Progenitor cell of endocrine pancreas (in vitro differentiated cells): ENCODE results near the gene PSMB5. TPM values are rescaled to one million over a fixed set of nuclear protein-coding genes. Genes with fewer than 3 reads are reported as not detected.

Experiments
- DNase-seq: peaks from one replicate; pipeline ENCODE4 v3.0.0; 2021; ENCODE audit warnings: low spot score; ENCODE audit not compliant: unreplicated experiment
- H3K27ac Mint-ChIP-seq: 2 replicates; pipeline ENCODE4 v1.8.0; 2021; ENCODE audit warnings: mild to moderate bottlenecking, moderate library complexity, mixed read lengths
- H3K27me3 Mint-ChIP-seq: 2 replicates; pipeline ENCODE4 v1.8.0; 2021; ENCODE audit warnings: mixed read lengths
- H3K36me3 Mint-ChIP-seq: 2 replicates; pipeline ENCODE4 v1.8.0; 2022; ENCODE audit warnings: mixed read lengths; ENCODE audit not compliant: insufficient read depth
- H3K4me1 Mint-ChIP-seq: 2 replicates; pipeline ENCODE4 v1.8.0; 2021; ENCODE audit warnings: low read depth, mixed read lengths
- H3K4me3 Mint-ChIP-seq: 2 replicates; pipeline ENCODE4 v1.8.0; 2021; ENCODE audit warnings: low read depth, mild to moderate bottlenecking, moderate library complexity, mixed read lengths
- H3K9me3 Mint-ChIP-seq: 2 replicates; pipeline ENCODE4 v1.8.0; 2021; ENCODE audit warnings: low read depth, mixed read lengths
- CTCF ChIP-seq: fragments of 200-600 bp; sonication (generic); IDR thresholded peaks from one replicate; pipeline ENCODE4 v1.5.0; 2021; ENCODE audit warnings: antibody characterized with exemption, mild to moderate bottlenecking; ENCODE audit not compliant: unreplicated experiment
- total RNA-seq: library from RNA; stranded (reverse); gene quantifications from 2 replicates; pipeline ENCODE4 v1.2.1, GENCODE V29; 2021

Gene PSMB5
- total RNA-seq, 1 donor from 2014 or later: 156 TPM

- no peaks in the 10 kb centered on the region for H3K27me3 Mint-ChIP-seq
- peak overlapping the region; percentile 82 for H3K4me3 Mint-ChIP-seq
- H3K27ac Mint-ChIP-seq: peak overlapping the region; percentile 95
- H3K9me3 Mint-ChIP-seq: no peaks in the 10 kb centered on the region
- H3K4me1 Mint-ChIP-seq: peaks cover 12% of the 10 kb centered on the region
- peak; percentile 96 for TF ChIP-seq CTCF
- DNase-seq: peak; percentile 93
- peaks cover 15% of the 10 kb centered on the region for H3K36me3 Mint-ChIP-seq
Measured at GRCh38 chr14:23057757-23058653, 23.3 kb upstream of the PSMB5 start.

- peak within 1 kb of the TSS; percentile 95 for H3K27ac Mint-ChIP-seq
- H3K36me3 Mint-ChIP-seq: peaks cover 10% of the 10 kb centered on the region
- TF ChIP-seq CTCF: no peak
- peaks cover 12% of the 10 kb centered on the region for H3K4me1 Mint-ChIP-seq
- peak; percentile 61 for DNase-seq
- no peaks in the 10 kb centered on the region for H3K9me3 Mint-ChIP-seq
- H3K4me3 Mint-ChIP-seq: peak within 1 kb of the TSS; percentile 82
- H3K27me3 Mint-ChIP-seq: no peaks in the 10 kb centered on the region
Measured at GRCh38 chr14:23056956-23057756, 22.5 kb upstream of the PSMB5 start, which contains the start of gene CDH24. Gene CDH24 (minus strand): TSS chr14:23057520. CDS start chr14:23055733, 1,787 bp downstream.

GRCh38 chr14:23056145-23056955, 21.6 kb upstream of the PSMB5 start:
- TF ChIP-seq CTCF: peak; percentile 74
- no peaks in the 10 kb centered on the region for H3K9me3 Mint-ChIP-seq
- peaks cover 12% of the 10 kb centered on the region for H3K4me1 Mint-ChIP-seq
- peak; percentile 69 for DNase-seq
- peak overlapping the region; percentile 78 for H3K27ac Mint-ChIP-seq
- peak overlapping the region; percentile 73 for H3K4me3 Mint-ChIP-seq
- H3K36me3 Mint-ChIP-seq: peaks cover 9% of the 10 kb centered on the region
- no peaks in the 10 kb centered on the region for H3K27me3 Mint-ChIP-seq

GRCh38 chr14:23055621-23056144, 21.0 kb upstream of the PSMB5 start:
- Mint-ChIP-seq H3K4me1 (peaks cover 12% of the 10 kb centered on the region), H3K27me3 (no peaks in the 10 kb centered on the region), H3K4me3 (peak overlapping the region; percentile 73), H3K27ac (no peak overlapping the region), H3K9me3 (no peaks in the 10 kb centered on the region), H3K36me3 (peaks cover 4% of the 10 kb centered on the region)
- DNase-seq: no peak
- no peak for TF ChIP-seq CTCF
